GM23248 (cell line): Measurements from ENCODE around the gene ABTB1. TPM values are rescaled to one million over a fixed set of nuclear protein-coding genes. Genes with fewer than 3 reads are reported as not detected.

Source experiments
- DNase-seq: peaks from one replicate; pipeline ENCODE4 v3.0.0-alpha.2; 2015
- H2AFZ ChIP-seq: fragments of 200-600 bp; sonication (generic); 2 replicates; pipeline ENCODE4 v1.6.1; 2016; ENCODE audit warnings: antibody characterized with exemption
- H3F3A ChIP-seq: fragments of 200-600 bp; sonication (generic); 2 replicates; pipeline ENCODE4 v1.6.1; 2016; ENCODE audit warnings: mild to moderate bottlenecking, antibody characterized with exemption, mixed run types; ENCODE audit not compliant: insufficient read depth
- H3K27ac ChIP-seq: fragments of 200-600 bp; sonication (generic); 2 replicates; pipeline ENCODE4 v1.5.1; 2016; ENCODE audit warnings: mild to moderate bottlenecking
- H3K27me3 ChIP-seq: fragments of 200-600 bp; sonication (generic); replicated peaks from 2 replicates; pipeline ENCODE4 v1.6.1; 2016; ENCODE audit warnings: mild to moderate bottlenecking; ENCODE audit not compliant: insufficient read depth
- H3K36me3 ChIP-seq: fragments of 200-600 bp; sonication (generic); 2 replicates; pipeline ENCODE4 v1.6.1; 2016; ENCODE audit warnings: low read depth, mild to moderate bottlenecking
- H3K4me1 ChIP-seq: fragments of 200-600 bp; sonication (generic); 2 replicates; pipeline ENCODE4 v1.6.1; 2016; ENCODE audit warnings: mild to moderate bottlenecking; ENCODE audit not compliant: insufficient read depth
- H3K4me2 ChIP-seq: fragments of 200-600 bp; sonication (generic); one replicate; pipeline ENCODE4 v1.6.1; 2016; ENCODE audit warnings: mild to moderate bottlenecking; ENCODE audit not compliant: unreplicated experiment
- H3K4me3 ChIP-seq: fragments of 200-600 bp; sonication (generic); 2 replicates; pipeline ENCODE4 v1.5.1; 2016; ENCODE audit warnings: mild to moderate bottlenecking
- H3K79me2 ChIP-seq: fragments of 200-600 bp; sonication (generic); 2 replicates; pipeline ENCODE4 v1.6.1; 2016; ENCODE audit warnings: mild to moderate bottlenecking; ENCODE audit not compliant: insufficient read depth
- H3K9ac ChIP-seq: fragments of 200-600 bp; sonication (generic); 2 replicates; pipeline ENCODE4 v1.6.1; 2016; ENCODE audit warnings: mild to moderate bottlenecking
- H3K9me2 ChIP-seq: fragments of 200-600 bp; sonication (generic); 2 replicates; pipeline ENCODE4 v1.6.1; 2016; ENCODE audit warnings: mixed run types, mild to moderate bottlenecking, moderate library complexity; ENCODE audit not compliant: insufficient read depth
- H3K9me3 ChIP-seq: fragments of 200-600 bp; sonication (generic); one replicate; pipeline ENCODE4 v1.6.1; 2017; ENCODE audit warnings: low read depth
- H4K20me1 ChIP-seq: fragments of 200-600 bp; sonication (generic); 2 replicates; pipeline ENCODE4 v1.6.0; 2016; ENCODE audit not compliant: insufficient read depth
- EZH2 ChIP-seq: fragments of 200-600 bp; sonication (generic); IDR thresholded peaks from 2 replicates; pipeline ENCODE4 v1.6.1; 2018; ENCODE audit warnings: antibody characterized with exemption, mild to moderate bottlenecking; ENCODE audit not compliant: insufficient read depth, poor library complexity, severe bottlenecking
- EZH2phosphoT487 ChIP-seq: fragments of 200-600 bp; sonication (generic); IDR thresholded peaks from 2 replicates; pipeline ENCODE4 v1.6.1; 2018; ENCODE audit warnings: antibody characterized with exemption, moderate library complexity, mild to moderate bottlenecking, low read depth; ENCODE audit not compliant: insufficient read depth
- WGBS, 2 experiments: methylation state at CpG; one replicate each; pipeline ENCODE4 v1.1.6; 2015 to 2017; ENCODE audit warnings: low lambda C conversion rate in 2 of 2, low coverage in 1 of 2; ENCODE audit errors: missing lambda C conversion rate in 2 of 2; 5-methylcytosine and 5-hydroxymethylcytosine counted together
- in situ Hi-C: fragments of 300-500 bp; cut with MboI; formaldehyde crosslinking; loops from 2 replicates; pipeline ENCODE4 v1.15.0; 2020
- polyA plus RNA-seq: library from polyadenylated mRNA; unstranded; fragments of >200 nt; fragmentation: Nextera tagmentation; extraction: Ambion mirVana; gene quantifications from 2 replicates; pipeline ENCODE4 v1.2.1, GENCODE V29; 2016
- total RNA-seq: library from RNA; depleted of rRNA; stranded (reverse); fragments of >200 nt; shearing (Covaris generic); gene quantifications from 2 replicates; pipeline ENCODE4 v1.2.3, GENCODE V29; 2014

ABTB1 gene
- total and polyA plus RNA-seq, 2 experiments from 2014 or later = 7.8 to 20.9 TPM

DNA sequence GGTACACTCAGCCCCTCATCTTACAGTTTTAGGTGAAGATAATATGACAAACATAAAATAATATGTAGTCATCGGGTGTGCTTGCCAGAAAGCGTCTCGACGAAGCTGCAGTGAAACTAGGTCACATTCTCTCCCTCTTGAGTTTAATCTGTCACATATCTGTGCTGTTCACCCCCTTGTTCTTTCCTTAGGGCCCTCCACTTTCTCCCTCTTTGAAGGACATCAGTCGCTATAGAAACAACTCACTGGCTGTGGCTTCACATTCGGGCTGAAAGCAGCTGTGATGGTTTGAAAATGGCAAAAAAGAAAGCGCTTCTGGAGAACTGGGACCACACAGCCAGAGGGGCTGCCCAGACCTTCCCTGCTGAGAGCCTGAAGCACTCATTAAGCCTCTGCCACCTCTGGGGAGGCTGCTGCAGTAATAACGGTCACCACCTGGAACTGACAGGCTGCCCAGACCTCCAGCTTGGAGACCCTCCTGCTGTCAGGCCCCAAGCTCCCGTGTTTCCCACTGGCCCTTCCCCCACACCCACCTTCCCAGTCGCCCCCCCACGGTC lies 50.3 kb downstream of the ABTB1 start:
- Histone ChIP-seq H2AFZ (no peak overlapping the region), H4K20me1 (no peaks in the 10 kb centered on the region), H3K9ac (no peak overlapping the region), H3K4me2 (no peak overlapping the region), H3K79me2 (no peaks in the 10 kb centered on the region), H3K4me1 (0 out of 2 replicates have a peak, but pooled peaks cover 5% of the 10 kb centered on the region), H3K27ac (no peak overlapping the region), H3K4me3 (no peak overlapping the region), H3F3A (no peaks in the 10 kb centered on the region), H3K9me3 (no peaks in the 10 kb centered on the region), H3K36me3 (peaks cover 7% of the 10 kb centered on the region; the same call in 1 of the 2 replicates), H3K27me3 (no peaks in the 10 kb centered on the region), H3K9me2 (no peaks in the 10 kb centered on the region)
- no peak for TF ChIP-seq EZH2phosphoT487
- no peak for TF ChIP-seq EZH2
- 55% methylated on average over 10 to 11 of the region's 11 CpGs for WGBS, 2 experiments
- DNase-seq = peak; percentile 49
- in situ Hi-C loops = no loop called here

- WGBS, 2 experiments = 95 to 100% methylated on average over 3 of the region's 3 CpGs
- no peak overlapping the region for H3K4me3 ChIP-seq
Observed at GRCh38 chr3:127726894-127727293, 54.1 kb downstream of the ABTB1 start.

GRCh38 chr3:127728417-127729015 lies 55.8 kb downstream of the ABTB1 start:
- WGBS, 2 experiments = 93 to 95% methylated on average over 7 of the region's 7 CpGs
- in situ Hi-C loops = no loop called here

More at GRCh38 chr3:127726894-127727293, 54.1 kb downstream of the ABTB1 start:
- H3K27ac ChIP-seq = no peak overlapping the region
- no peak for TF ChIP-seq EZH2phosphoT487
- TF ChIP-seq EZH2 = no peak
- 0 out of 2 replicates have a peak, but pooled peaks cover 5% of the 10 kb centered on the region for H3K4me1 ChIP-seq
- H4K20me1 ChIP-seq = no peaks in the 10 kb centered on the region
- H3K27me3 ChIP-seq = no peaks in the 10 kb centered on the region
- H3K79me2 ChIP-seq = peaks cover 17% of the 10 kb centered on the region; the same call in 1 of the 2 replicates
- H3K9me2 ChIP-seq = no peaks in the 10 kb centered on the region
- H3K4me2 ChIP-seq = no peak overlapping the region
- no peaks in the 10 kb centered on the region; the same call in 1 of the 2 replicates for H3K36me3 ChIP-seq
- in situ Hi-C loops = no loop called here
- H3F3A ChIP-seq = 0 out of 2 replicates have a peak, but pooled peaks cover 4% of the 10 kb centered on the region
- H2AFZ ChIP-seq = no peak overlapping the region
- no peaks in the 10 kb centered on the region for H3K9me3 ChIP-seq
- H3K9ac ChIP-seq = no peak overlapping the region
- no peak for DNase-seq

DNA sequence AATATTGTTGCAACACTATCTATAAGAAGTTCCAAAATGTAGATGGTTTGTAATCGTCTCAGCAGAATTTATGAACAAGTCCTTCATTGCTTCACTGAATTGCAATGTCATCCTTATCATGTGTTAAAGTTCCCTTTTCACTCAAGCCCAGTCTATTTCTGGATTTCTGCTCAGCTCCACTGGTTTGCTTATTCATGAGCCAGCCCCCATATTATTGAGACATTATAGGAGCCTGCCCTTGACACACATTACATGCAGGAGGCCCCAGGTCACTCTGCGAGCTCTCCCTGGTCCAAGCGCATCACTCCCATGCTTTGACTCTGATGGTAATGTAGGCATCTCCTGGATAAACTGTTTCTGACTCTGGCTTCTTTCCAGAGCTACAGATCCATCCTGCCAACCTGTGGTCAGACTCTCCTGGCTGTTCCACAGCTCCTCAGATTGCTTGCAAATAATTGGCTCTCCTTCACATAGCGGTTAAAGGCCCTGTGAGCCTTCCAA lies 56.9 kb downstream of the ABTB1 start:
- Histone ChIP-seq H2AFZ (no peak overlapping the region), H3K4me2 (no peak overlapping the region), H3K27me3 (no peaks in the 10 kb centered on the region), H3K9me2 (no peaks in the 10 kb centered on the region), H3K9ac (no peak overlapping the region), H3K9me3 (no peaks in the 10 kb centered on the region), H3K36me3 (no peaks in the 10 kb centered on the region), H3K27ac (no peak overlapping the region), H3K4me1 (peaks cover 7% of the 10 kb centered on the region), H3K79me2 (peaks cover 36% of the 10 kb centered on the region; the same call in 1 of the 2 replicates), H4K20me1 (no peaks in the 10 kb centered on the region), H3F3A (peaks cover 11% of the 10 kb centered on the region), H3K4me3 (no peak overlapping the region)
- WGBS, 2 experiments = 96 to 97% methylated on average over 4 of the region's 4 CpGs
- in situ Hi-C loops = no loop called here
- DNase-seq = no peak
- no peak for TF ChIP-seq EZH2phosphoT487
- no peak for TF ChIP-seq EZH2

More at GRCh38 chr3:127728417-127729015, 55.8 kb downstream of the ABTB1 start:
- no peak overlapping the region for H3K9ac ChIP-seq
- 0 out of 2 replicates have a peak, but pooled peaks cover 4% of the 10 kb centered on the region for H3F3A ChIP-seq
- H3K4me2 ChIP-seq = no peak overlapping the region
- H4K20me1 ChIP-seq = no peaks in the 10 kb centered on the region
- H3K79me2 ChIP-seq = peaks cover 28% of the 10 kb centered on the region; the same call in 1 of the 2 replicates
- H3K27ac ChIP-seq = no peak overlapping the region
- no peaks in the 10 kb centered on the region for H3K4me1 ChIP-seq
- H3K4me3 ChIP-seq = no peak overlapping the region
- no peaks in the 10 kb centered on the region for H3K9me2 ChIP-seq
- H3K36me3 ChIP-seq = no peaks in the 10 kb centered on the region
- no peaks in the 10 kb centered on the region for H3K27me3 ChIP-seq
- DNase-seq = no peak
- no peaks in the 10 kb centered on the region for H3K9me3 ChIP-seq
- no peak overlapping the region for H2AFZ ChIP-seq
- no peak for TF ChIP-seq EZH2
- TF ChIP-seq EZH2phosphoT487 = no peak
